ENCODE results near the gene CAMSAP1. TPM values are rescaled to one million over a fixed set of nuclear protein-coding genes. Genes with fewer than 3 reads are reported as not detected.

The CAMSAP1 gene
- total and polyA plus RNA-seq, 9 of the 15 experiments (the other 6 are each of a cell fraction or from before 2014, with no cell fraction given), result 1.5 to 28.8 (median 14.3) TPM

DNA sequence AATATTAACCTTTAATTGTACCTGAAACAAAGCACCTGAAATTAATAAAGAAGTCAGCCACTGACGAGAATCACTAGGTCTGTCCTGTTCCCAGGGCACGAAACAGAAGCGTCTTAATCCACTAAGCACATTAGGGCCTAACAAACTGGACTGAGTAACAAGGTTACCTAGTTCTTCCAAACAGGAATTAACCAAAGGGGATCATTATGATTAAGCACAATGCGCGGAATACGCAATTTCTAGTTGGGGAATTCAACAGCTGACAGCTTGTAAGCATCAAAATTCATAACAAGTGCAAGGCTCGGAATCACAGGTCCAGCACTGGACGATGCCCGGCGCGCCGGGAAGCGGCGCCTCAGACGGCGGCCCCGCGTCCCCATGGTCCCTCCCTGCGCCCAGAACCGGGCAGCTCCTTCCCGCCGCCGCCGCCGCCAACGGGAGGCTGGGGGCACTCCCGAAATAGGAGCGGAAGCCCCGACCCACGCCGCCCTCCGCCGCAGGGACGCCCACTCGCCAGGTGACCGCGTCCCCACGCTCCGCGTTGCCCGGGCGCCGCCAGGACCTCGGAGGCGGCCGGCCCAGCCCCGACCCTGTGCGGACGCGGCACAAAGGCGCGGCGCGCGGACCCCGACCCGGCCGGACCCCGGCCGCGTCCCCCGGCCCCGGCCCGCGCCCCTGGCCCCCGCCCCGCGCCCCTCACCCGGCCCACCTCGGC is 898 bp downstream of the CAMSAP1 start (continued):
- TF ChIP-seq PCBP2 (IDR thresholded peaks at IDR 0.05; ENCODE audit: low read depth, low read length, poor library complexity, severe bottlenecking) (no peak), EWSR1 (IDR thresholded peaks at IDR 0.05; ENCODE audit: borderline replicate concordance, low read depth, partially characterized antibody) (no peak), ZNF311 (CRISPR knock-in tag; IDR thresholded peaks at IDR 0.05) (no peak), ZNF134 (CRISPR knock-in tag; conservative IDR thresholded peaks at IDR 0.05) (no peak), YBX1 (IDR thresholded peaks at IDR 0.05) (no peak), CXXC5 (CRISPR knock-in tag; IDR thresholded peaks at IDR 0.05) (no peak), RBM14 (IDR thresholded peaks at IDR 0.05; ENCODE audit: borderline replicate concordance, insufficient read depth, low read depth, low read length) (no peak), CREB1 (IDR thresholded peaks at IDR 0.05) (no peak), CREB1 (CRISPR knock-in tag; IDR thresholded peaks at IDR 0.05) (no peak), CREBBP (IDR thresholded peaks at IDR 0.05; ENCODE audit: low read depth, low read length) (no peak), POLR3A (IDR thresholded peaks at IDR 0.05; ENCODE audit: borderline replicate concordance, extremely low read depth, insufficient read depth, insufficient read length) (no peak), DDX20 (tag; IDR thresholded peaks at IDR 0.05; ENCODE audit: low read depth) (no peak), ZNF551 (CRISPR knock-in tag; IDR thresholded peaks at IDR 0.05) (no peak), FOXM1 (IDR thresholded peaks at IDR 0.05; ENCODE audit: low read depth) (no peak), FOXM1 (CRISPR knock-in tag; IDR thresholded peaks at IDR 0.05; ENCODE audit: low read depth) (no peak)
- TF ChIP-seq, protein P1, sequence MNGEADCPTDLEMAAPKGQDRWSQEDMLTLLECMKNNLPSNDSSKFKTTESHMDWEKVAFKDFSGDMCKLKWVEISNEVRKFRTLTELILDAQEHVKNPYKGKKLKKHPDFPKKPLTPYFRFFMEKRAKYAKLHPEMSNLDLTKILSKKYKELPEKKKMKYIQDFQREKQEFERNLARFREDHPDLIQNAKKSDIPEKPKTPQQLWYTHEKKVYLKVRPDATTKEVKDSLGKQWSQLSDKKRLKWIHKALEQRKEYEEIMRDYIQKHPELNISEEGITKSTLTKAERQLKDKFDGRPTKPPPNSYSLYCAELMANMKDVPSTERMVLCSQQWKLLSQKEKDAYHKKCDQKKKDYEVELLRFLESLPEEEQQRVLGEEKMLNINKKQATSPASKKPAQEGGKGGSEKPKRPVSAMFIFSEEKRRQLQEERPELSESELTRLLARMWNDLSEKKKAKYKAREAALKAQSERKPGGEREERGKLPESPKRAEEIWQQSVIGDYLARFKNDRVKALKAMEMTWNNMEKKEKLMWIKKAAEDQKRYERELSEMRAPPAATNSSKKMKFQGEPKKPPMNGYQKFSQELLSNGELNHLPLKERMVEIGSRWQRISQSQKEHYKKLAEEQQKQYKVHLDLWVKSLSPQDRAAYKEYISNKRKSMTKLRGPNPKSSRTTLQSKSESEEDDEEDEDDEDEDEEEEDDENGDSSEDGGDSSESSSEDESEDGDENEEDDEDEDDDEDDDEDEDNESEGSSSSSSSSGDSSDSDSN (IDR thresholded peaks at IDR 0.05; ENCODE audit: borderline replicate concordance in 1 of 2, low read depth in 2 of 2, low read length in 2 of 2), result peak; percentile 19 to 21; a peak in 2 of 4 replicates
- TF ChIP-seq, protein P2, sequence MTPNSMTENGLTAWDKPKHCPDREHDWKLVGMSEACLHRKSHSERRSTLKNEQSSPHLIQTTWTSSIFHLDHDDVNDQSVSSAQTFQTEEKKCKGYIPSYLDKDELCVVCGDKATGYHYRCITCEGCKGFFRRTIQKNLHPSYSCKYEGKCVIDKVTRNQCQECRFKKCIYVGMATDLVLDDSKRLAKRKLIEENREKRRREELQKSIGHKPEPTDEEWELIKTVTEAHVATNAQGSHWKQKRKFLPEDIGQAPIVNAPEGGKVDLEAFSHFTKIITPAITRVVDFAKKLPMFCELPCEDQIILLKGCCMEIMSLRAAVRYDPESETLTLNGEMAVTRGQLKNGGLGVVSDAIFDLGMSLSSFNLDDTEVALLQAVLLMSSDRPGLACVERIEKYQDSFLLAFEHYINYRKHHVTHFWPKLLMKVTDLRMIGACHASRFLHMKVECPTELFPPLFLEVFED (CRISPR knock-in tag; conservative IDR thresholded peaks at IDR 0.05), result no peak
- TF ChIP-seq, protein P3, sequence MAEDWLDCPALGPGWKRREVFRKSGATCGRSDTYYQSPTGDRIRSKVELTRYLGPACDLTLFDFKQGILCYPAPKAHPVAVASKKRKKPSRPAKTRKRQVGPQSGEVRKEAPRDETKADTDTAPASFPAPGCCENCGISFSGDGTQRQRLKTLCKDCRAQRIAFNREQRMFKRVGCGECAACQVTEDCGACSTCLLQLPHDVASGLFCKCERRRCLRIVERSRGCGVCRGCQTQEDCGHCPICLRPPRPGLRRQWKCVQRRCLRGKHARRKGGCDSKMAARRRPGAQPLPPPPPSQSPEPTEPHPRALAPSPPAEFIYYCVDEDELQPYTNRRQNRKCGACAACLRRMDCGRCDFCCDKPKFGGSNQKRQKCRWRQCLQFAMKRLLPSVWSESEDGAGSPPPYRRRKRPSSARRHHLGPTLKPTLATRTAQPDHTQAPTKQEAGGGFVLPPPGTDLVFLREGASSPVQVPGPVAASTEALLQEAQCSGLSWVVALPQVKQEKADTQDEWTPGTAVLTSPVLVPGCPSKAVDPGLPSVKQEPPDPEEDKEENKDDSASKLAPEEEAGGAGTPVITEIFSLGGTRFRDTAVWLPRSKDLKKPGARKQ (CRISPR knock-in tag; IDR thresholded peaks at IDR 0.05), result no peak
- TF ChIP-seq, protein P4, sequence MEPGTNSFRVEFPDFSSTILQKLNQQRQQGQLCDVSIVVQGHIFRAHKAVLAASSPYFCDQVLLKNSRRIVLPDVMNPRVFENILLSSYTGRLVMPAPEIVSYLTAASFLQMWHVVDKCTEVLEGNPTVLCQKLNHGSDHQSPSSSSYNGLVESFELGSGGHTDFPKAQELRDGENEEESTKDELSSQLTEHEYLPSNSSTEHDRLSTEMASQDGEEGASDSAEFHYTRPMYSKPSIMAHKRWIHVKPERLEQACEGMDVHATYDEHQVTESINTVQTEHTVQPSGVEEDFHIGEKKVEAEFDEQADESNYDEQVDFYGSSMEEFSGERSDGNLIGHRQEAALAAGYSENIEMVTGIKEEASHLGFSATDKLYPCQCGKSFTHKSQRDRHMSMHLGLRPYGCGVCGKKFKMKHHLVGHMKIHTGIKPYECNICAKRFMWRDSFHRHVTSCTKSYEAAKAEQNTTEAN (CRISPR knock-in tag; IDR thresholded peaks at IDR 0.05), result no peak
- TF ChIP-seq, protein P5, sequence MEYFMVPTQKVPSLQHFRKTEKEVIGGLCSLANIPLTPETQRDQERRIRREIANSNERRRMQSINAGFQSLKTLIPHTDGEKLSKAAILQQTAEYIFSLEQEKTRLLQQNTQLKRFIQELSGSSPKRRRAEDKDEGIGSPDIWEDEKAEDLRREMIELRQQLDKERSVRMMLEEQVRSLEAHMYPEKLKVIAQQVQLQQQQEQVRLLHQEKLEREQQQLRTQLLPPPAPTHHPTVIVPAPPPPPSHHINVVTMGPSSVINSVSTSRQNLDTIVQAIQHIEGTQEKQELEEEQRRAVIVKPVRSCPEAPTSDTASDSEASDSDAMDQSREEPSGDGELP (CRISPR knock-in tag; IDR thresholded peaks at IDR 0.05; ENCODE audit: borderline replicate concordance), result peak; percentile 41; the same call in 1 of the 2 replicates
